Measurements from ENCODE around the gene LONP2.
"Not testable (repeated sequence)": the region's sequence is repeated elsewhere in the genome, so short reads cannot be mapped to it uniquely, and the experiment has no call there.

LONP2 gene

GRCh38 chr16:48235556-48236136, 8.5 kb upstream of the LONP2 start:
- DNase-seq (ENCODE audit: low spot score) = no peak

GRCh38 chr16:48236286-48236685, 7.8 kb upstream of the LONP2 start:
- DNase-seq (ENCODE audit: low spot score) = no peak

- not testable (repeated sequence) for DNase-seq (ENCODE audit: low spot score)
These were observed 4.0 kb upstream of the LONP2 start for GRCh38 chr16:48240147-48240546.

GRCh38 chr16:48244863-48245195, 729 bp downstream of the LONP2 start:
- no peak for DNase-seq (ENCODE audit: low spot score)

- no peak for DNase-seq (ENCODE audit: low spot score)
These were observed 2.0 kb downstream of the LONP2 start for GRCh38 chr16:48246066-48246465.

- DNase-seq (ENCODE audit: low spot score) = no peak
These were observed 3.2 kb downstream of the LONP2 start, which contains the start of gene ABCC11 for GRCh38 chr16:48247311-48247710. Gene ABCC11 (minus strand): TSS chr16:48247539. CDS start chr16:48231921, 15,618 bp downstream.

GRCh38 chr16:48250520-48251278, 6.6 kb downstream of the LONP2 start:
- DNase-seq (ENCODE audit: low spot score) = no peak

GRCh38 chr16:48252013-48252412, 7.9 kb downstream of the LONP2 start:
- no peak for DNase-seq (ENCODE audit: low spot score)

GRCh38 chr16:48256579-48257177, 12.6 kb downstream of the LONP2 start:
- DNase-seq (ENCODE audit: low spot score) = no peak

GRCh38 chr16:48261569-48261968, 17.5 kb downstream of the LONP2 start:
- no peak for DNase-seq (ENCODE audit: low spot score)

- no peak for DNase-seq (ENCODE audit: low spot score)
These were observed 18.5 kb downstream of the LONP2 start for GRCh38 chr16:48262631-48263030.

- no peak for DNase-seq (ENCODE audit: low spot score)
These were observed 24.9 kb downstream of the LONP2 start for GRCh38 chr16:48269011-48269410.

- no peak for DNase-seq (ENCODE audit: low spot score)
These were observed 27.6 kb downstream of the LONP2 start for GRCh38 chr16:48271728-48272127.

GRCh38 chr16:48272837-48273421, 28.8 kb downstream of the LONP2 start:
- DNase-seq (ENCODE audit: low spot score) = peak; percentile 71

GRCh38 chr16:48274476-48274875, 30.4 kb downstream of the LONP2 start:
- no peak for DNase-seq (ENCODE audit: low spot score)

GRCh38 chr16:48276102-48276501, 32.0 kb downstream of the LONP2 start:
- DNase-seq (ENCODE audit: low spot score) = peak; percentile 72

- DNase-seq (ENCODE audit: low spot score) = peak; percentile 82
These were observed 33.1 kb downstream of the LONP2 start for GRCh38 chr16:48277158-48277557.

GRCh38 chr16:48279199-48279598, 35.1 kb downstream of the LONP2 start:
- no peak for DNase-seq (ENCODE audit: low spot score)

- DNase-seq (ENCODE audit: low spot score) = no peak
These were observed 36.4 kb downstream of the LONP2 start for GRCh38 chr16:48280546-48280945.

- DNase-seq (ENCODE audit: low spot score) = no peak
These were observed 38.6 kb downstream of the LONP2 start for GRCh38 chr16:48282636-48283263.

GRCh38 chr16:48284772-48285409, 40.8 kb downstream of the LONP2 start:
- no peak for DNase-seq (ENCODE audit: low spot score)

GRCh38 chr16:48287239-48287638, 43.1 kb downstream of the LONP2 start:
- DNase-seq (ENCODE audit: low spot score) = no peak
